M059J (cell line): ENCODE measurements around the gene SCPEP1. TPM values are rescaled to one million over a fixed set of nuclear protein-coding genes. Genes with fewer than 3 reads are reported as not detected.

ENCODE experiments used
- DNase-seq: peaks from one replicate; pipeline ENCODE4 v3.0.0-alpha.2; 2012; ENCODE audit warnings: low read depth
- total RNA-seq: library from RNA; depleted of rRNA; stranded (reverse); fragments of >200 nt; shearing (Covaris generic); gene quantifications from 2 replicates; pipeline ENCODE4 v1.2.3, GENCODE V29; 2014

SCPEP1 gene
- total RNA-seq, 1 experiment from 2014 or later, result 95.9 TPM

- DNase-seq, result no peak
These were observed 23.6 kb downstream of the SCPEP1 start for GRCh38 chr17:57001541-57001940.

GRCh38 chr17:57002904-57003303 is 25.0 kb downstream of the SCPEP1 start:
- no peak for DNase-seq

- DNase-seq, result no peak
These were observed 27.1 kb downstream of the SCPEP1 start for GRCh38 chr17:57004944-57005579.

GRCh38 chr17:57006040-57006439 is 28.1 kb downstream of the SCPEP1 start:
- DNase-seq, result peak; percentile 48

- no peak for DNase-seq
These were observed 31.0 kb downstream of the SCPEP1 start for GRCh38 chr17:57008958-57009357.

GRCh38 chr17:57009737-57010445 is 32.0 kb downstream of the SCPEP1 start:
- peak; percentile 45 for DNase-seq

GRCh38 chr17:57010487-57010886 is 32.6 kb downstream of the SCPEP1 start:
- DNase-seq, result no peak

GRCh38 chr17:57011491-57012015 is 33.6 kb downstream of the SCPEP1 start:
- DNase-seq, result no peak

- no peak for DNase-seq
These were observed 38.3 kb downstream of the SCPEP1 start for GRCh38 chr17:57016071-57016763.

GRCh38 chr17:57016764-57017116 is 38.8 kb downstream of the SCPEP1 start:
- DNase-seq, result peak; percentile 87

- no peak for DNase-seq
These were observed 39.7 kb downstream of the SCPEP1 start for GRCh38 chr17:57017625-57018024.

GRCh38 chr17:57020208-57020607 is 42.3 kb downstream of the SCPEP1 start:
- no peak for DNase-seq

- no peak for DNase-seq
These were observed 43.5 kb downstream of the SCPEP1 start for GRCh38 chr17:57021226-57021940.

- DNase-seq, result no peak
These were observed 47.9 kb downstream of the SCPEP1 start for GRCh38 chr17:57025876-57026275.

- DNase-seq, result no peak
These were observed 49.9 kb downstream of the SCPEP1 start for GRCh38 chr17:57027852-57028251.

GRCh38 chr17:57032343-57032742 is 54.4 kb downstream of the SCPEP1 start:
- DNase-seq, result peak; percentile 7

GRCh38 chr17:57033296-57033695 is 55.4 kb downstream of the SCPEP1 start:
- DNase-seq, result no peak

- no peak for DNase-seq
These were observed 57.1 kb downstream of the SCPEP1 start for GRCh38 chr17:57034807-57035754.

- DNase-seq, result no peak
These were observed 58.1 kb downstream of the SCPEP1 start for GRCh38 chr17:57035971-57036481.

GRCh38 chr17:57037411-57037810 is 59.5 kb downstream of the SCPEP1 start:
- no peak for DNase-seq

GRCh38 chr17:57038486-57038885 is 60.6 kb downstream of the SCPEP1 start:
- no peak for DNase-seq
